WI38 (cell line): ENCODE measurements around the gene ODC1.

Experiments
- H3K4me3 ChIP-seq: 2 replicates; pipeline ENCODE4 v1.5.1; 2011; ENCODE audit warnings: low read depth, mild to moderate bottlenecking, control low read depth, low read length
- CTCF ChIP-seq: IDR thresholded peaks from 2 replicates; pipeline ENCODE4 v1.5.1; 2012; ENCODE audit warnings: low read depth, mild to moderate bottlenecking, control low read depth, low read length

ODC1 gene

GRCh38 chr2:10482913-10483312, 34.8 kb upstream of the ODC1 start:
- H3K4me3 ChIP-seq, result no peak overlapping the region
- TF ChIP-seq CTCF, result no peak

- H3K4me3 ChIP-seq, result no peak overlapping the region
- TF ChIP-seq CTCF, result no peak
These were observed 34.3 kb upstream of the ODC1 start for GRCh38 chr2:10482460-10482859.

- no peak for TF ChIP-seq CTCF
- H3K4me3 ChIP-seq, result no peak overlapping the region
These were observed 33.6 kb upstream of the ODC1 start for GRCh38 chr2:10481666-10482157.

- no peak overlapping the region for H3K4me3 ChIP-seq
- TF ChIP-seq CTCF, result no peak
These were observed 33.0 kb upstream of the ODC1 start for GRCh38 chr2:10481055-10481665.

GRCh38 chr2:10480359-10480949, 32.3 kb upstream of the ODC1 start:
- no peak for TF ChIP-seq CTCF
- H3K4me3 ChIP-seq, result no peak overlapping the region

- TF ChIP-seq CTCF, result no peak
- H3K4me3 ChIP-seq, result no peak overlapping the region
These were observed 30.8 kb upstream of the ODC1 start for GRCh38 chr2:10478916-10479315.

- TF ChIP-seq CTCF, result no peak
- H3K4me3 ChIP-seq, result no peak overlapping the region
These were observed 30.1 kb upstream of the ODC1 start for GRCh38 chr2:10478298-10478625.
